ENCODE results near the gene KCNH6.

Gene KCNH6

DNA sequence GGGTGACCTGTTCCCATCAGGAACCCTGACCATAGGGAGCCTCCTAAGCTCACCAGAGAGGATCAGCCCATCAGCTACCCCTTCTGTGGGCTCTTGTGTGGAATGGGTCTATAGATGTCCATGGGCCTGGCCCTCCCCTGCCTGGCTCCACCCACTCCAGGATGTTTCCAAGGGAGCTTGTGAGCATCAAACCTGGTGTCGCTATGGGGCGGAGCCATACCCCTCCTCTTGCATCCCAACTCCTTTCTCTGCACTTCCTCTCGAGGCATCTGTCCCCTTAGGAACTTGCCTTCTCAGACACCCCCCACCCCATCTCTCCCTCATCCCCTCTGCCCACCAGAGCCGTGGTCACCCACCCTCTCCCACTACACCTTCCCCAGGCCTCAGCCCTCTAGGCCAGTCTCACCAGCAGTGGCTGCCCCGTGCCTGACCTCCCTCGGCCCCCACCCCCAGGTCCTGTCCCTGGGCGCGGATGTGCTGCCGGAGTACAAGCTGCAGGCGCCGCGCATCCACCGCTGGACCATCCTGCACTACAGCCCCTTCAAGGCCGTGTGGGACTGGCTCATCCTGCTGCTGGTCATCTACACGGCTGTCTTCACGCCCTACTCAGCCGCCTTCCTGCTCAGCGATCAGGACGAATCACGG lies 10.4 kb downstream of the KCNH6 start:
- H3K9me3 ChIP-seq (ENCODE audit: insufficient read depth, low read length, severe bottlenecking): no peaks in the 10 kb centered on the region

DNA sequence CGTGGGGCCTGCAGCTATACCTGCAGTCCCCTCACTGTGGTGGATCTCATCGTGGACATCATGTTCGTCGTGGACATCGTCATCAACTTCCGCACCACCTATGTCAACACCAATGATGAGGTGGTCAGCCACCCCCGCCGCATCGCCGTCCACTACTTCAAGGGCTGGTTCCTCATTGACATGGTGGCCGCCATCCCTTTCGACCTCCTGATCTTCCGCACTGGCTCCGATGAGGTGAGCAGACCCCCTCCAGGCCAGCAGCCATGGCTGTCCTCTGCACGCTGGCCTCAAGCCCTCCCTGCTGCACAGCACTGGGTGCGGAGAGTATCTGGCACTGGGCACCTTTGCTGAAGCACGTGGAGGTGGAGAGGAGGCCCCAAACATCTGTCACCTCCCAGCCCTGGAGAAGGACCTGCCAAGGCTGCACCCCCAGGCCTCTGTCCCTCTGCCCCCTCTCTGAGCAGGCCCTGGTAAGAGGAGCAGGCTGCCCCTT lies 11.0 kb downstream of the KCNH6 start:
- no peak for TF ChIP-seq EZH2 (IDR thresholded peaks at IDR 0.05; ENCODE audit: borderline replicate concordance, low read depth, low read length, severe bottlenecking)
- TF ChIP-seq, protein P1, sequence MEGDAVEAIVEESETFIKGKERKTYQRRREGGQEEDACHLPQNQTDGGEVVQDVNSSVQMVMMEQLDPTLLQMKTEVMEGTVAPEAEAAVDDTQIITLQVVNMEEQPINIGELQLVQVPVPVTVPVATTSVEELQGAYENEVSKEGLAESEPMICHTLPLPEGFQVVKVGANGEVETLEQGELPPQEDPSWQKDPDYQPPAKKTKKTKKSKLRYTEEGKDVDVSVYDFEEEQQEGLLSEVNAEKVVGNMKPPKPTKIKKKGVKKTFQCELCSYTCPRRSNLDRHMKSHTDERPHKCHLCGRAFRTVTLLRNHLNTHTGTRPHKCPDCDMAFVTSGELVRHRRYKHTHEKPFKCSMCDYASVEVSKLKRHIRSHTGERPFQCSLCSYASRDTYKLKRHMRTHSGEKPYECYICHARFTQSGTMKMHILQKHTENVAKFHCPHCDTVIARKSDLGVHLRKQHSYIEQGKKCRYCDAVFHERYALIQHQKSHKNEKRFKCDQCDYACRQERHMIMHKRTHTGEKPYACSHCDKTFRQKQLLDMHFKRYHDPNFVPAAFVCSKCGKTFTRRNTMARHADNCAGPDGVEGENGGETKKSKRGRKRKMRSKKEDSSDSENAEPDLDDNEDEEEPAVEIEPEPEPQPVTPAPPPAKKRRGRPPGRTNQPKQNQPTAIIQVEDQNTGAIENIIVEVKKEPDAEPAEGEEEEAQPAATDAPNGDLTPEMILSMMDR (IDR thresholded peaks at IDR 0.05; ENCODE audit: borderline replicate concordance, extremely low read depth, low read length, poor library complexity, severe bottlenecking): no peak
- no peaks in the 10 kb centered on the region for H3K79me2 ChIP-seq (ENCODE audit: insufficient read depth, low read length)
- no peaks in the 10 kb centered on the region for H3K36me3 ChIP-seq (ENCODE audit: insufficient read depth, low read length)
- no peak overlapping the region for H2AFZ ChIP-seq (ENCODE audit: low read depth, low read length)
- no peak overlapping the region for H3K4me3 ChIP-seq (ENCODE audit: low read depth in 1 of 2, low read length in 2 of 2)
- H3K9ac ChIP-seq (ENCODE audit: low read depth, low read length): no peak overlapping the region
- no peak for DNase-seq
- H3K4me1 ChIP-seq (ENCODE audit: insufficient read depth, low read length): no peaks in the 10 kb centered on the region
- H3K4me2 ChIP-seq (ENCODE audit: insufficient read depth, low read length): no peak overlapping the region
- ATAC-seq (ENCODE audit: insufficient read depth, low read depth): no peak
- H3K9me3 ChIP-seq (ENCODE audit: insufficient read depth, low read length, severe bottlenecking): no peaks in the 10 kb centered on the region
- H4K20me1 ChIP-seq (ENCODE audit: insufficient read depth, low read length): no peaks in the 10 kb centered on the region; the same call in 1 of the 2 replicates
- peaks cover 3% of the 10 kb centered on the region for H3K27me3 ChIP-seq (ENCODE audit: insufficient read depth, low read length, poor library complexity)
- H3K27ac ChIP-seq (ENCODE audit: low read length): no peak overlapping the region

More for the DNA sequence above, 10.4 kb downstream of the KCNH6 start:
- TF ChIP-seq EZH2 (IDR thresholded peaks at IDR 0.05; ENCODE audit: borderline replicate concordance, low read depth, low read length, severe bottlenecking): no peak
- TF ChIP-seq, protein P1 (IDR thresholded peaks at IDR 0.05; ENCODE audit: borderline replicate concordance, extremely low read depth, low read length, poor library complexity, severe bottlenecking): no peak
- ATAC-seq (ENCODE audit: insufficient read depth, low read depth): no peak
- H3K4me3 ChIP-seq (ENCODE audit: low read depth in 1 of 2, low read length in 2 of 2): no peak overlapping the region
- H3K79me2 ChIP-seq (ENCODE audit: insufficient read depth, low read length): no peaks in the 10 kb centered on the region
- H3K27me3 ChIP-seq (ENCODE audit: insufficient read depth, low read length, poor library complexity): peaks cover 2% of the 10 kb centered on the region
- H3K4me1 ChIP-seq (ENCODE audit: insufficient read depth, low read length): no peaks in the 10 kb centered on the region
- H3K27ac ChIP-seq (ENCODE audit: low read length): no peak overlapping the region
- H2AFZ ChIP-seq (ENCODE audit: low read depth, low read length): no peak overlapping the region
- H4K20me1 ChIP-seq (ENCODE audit: insufficient read depth, low read length): no peaks in the 10 kb centered on the region; the same call in 1 of the 2 replicates
- no peak overlapping the region for H3K9ac ChIP-seq (ENCODE audit: low read depth, low read length)
- no peak for DNase-seq
- no peaks in the 10 kb centered on the region for H3K36me3 ChIP-seq (ENCODE audit: insufficient read depth, low read length)
- H3K4me2 ChIP-seq (ENCODE audit: insufficient read depth, low read length): no peak overlapping the region

DNA sequence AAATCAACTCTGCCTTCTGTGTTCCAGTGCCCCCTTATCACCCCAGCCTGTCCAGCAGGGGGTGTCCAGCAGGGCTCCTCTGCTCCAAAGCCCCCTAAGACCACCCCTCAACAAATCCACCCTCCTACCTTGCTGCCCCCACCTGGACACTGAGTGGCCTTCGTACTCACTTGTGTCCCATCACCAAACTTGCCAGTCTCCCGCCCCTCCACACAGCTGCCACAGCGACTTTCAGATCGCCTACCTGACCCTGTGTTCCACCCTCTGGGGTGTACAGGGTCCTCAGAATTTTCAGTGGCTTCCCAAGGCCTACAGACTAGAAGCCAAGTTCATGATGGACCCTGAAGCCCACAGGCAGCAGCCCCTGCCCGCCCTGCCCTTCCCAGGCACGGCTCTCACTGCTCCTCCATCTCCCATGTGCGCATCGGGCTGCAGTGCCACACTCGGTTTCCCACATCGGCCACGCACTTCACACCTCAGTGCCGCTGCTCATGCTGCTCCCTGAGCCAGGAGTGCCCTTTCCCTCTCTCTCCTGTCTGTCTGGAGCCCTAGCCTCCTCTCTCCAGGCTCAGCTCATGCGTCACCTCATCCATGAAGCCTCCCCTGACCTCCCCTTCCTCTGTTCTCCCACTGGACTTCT lies 11.8 kb downstream of the KCNH6 start:
- Histone ChIP-seq H3K36me3 (ENCODE audit: insufficient read depth, low read length) (no peaks in the 10 kb centered on the region), H3K9ac (ENCODE audit: low read depth, low read length) (no peak overlapping the region), H3K4me3 (ENCODE audit: low read depth in 1 of 2, low read length in 2 of 2) (no peak overlapping the region), H3K4me2 (ENCODE audit: insufficient read depth, low read length) (no peak overlapping the region), H3K4me1 (ENCODE audit: insufficient read depth, low read length) (no peaks in the 10 kb centered on the region), H3K27me3 (ENCODE audit: insufficient read depth, low read length, poor library complexity) (peaks cover 3% of the 10 kb centered on the region), H2AFZ (ENCODE audit: low read depth, low read length) (no peak overlapping the region), H4K20me1 (ENCODE audit: insufficient read depth, low read length) (no peaks in the 10 kb centered on the region; the same call in 1 of the 2 replicates), H3K9me3 (ENCODE audit: insufficient read depth, low read length, severe bottlenecking) (no peaks in the 10 kb centered on the region), H3K27ac (ENCODE audit: low read length) (no peak overlapping the region), H3K79me2 (ENCODE audit: insufficient read depth, low read length) (no peaks in the 10 kb centered on the region)
- ATAC-seq (ENCODE audit: insufficient read depth, low read depth) (no peak), DNase-seq (no peak)
- no peak for TF ChIP-seq EZH2 (IDR thresholded peaks at IDR 0.05; ENCODE audit: borderline replicate concordance, low read depth, low read length, severe bottlenecking)

DNA sequence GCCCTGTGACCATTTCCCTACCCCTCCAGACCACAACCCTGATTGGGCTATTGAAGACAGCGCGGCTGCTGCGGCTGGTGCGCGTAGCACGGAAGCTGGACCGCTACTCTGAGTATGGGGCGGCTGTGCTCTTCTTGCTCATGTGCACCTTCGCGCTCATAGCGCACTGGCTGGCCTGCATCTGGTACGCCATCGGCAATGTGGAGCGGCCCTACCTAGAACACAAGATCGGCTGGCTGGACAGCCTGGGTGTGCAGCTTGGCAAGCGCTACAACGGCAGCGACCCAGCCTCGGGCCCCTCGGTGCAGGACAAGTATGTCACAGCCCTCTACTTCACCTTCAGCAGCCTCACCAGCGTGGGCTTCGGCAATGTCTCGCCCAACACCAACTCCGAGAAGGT lies 12.5 kb downstream of the KCNH6 start:
- Histone ChIP-seq H3K36me3 (ENCODE audit: insufficient read depth, low read length) (no peaks in the 10 kb centered on the region), H3K9ac (ENCODE audit: low read depth, low read length) (no peak overlapping the region), H3K4me2 (ENCODE audit: insufficient read depth, low read length) (no peak overlapping the region), H3K27ac (ENCODE audit: low read length) (no peak overlapping the region), H2AFZ (ENCODE audit: low read depth, low read length) (no peak overlapping the region), H3K79me2 (ENCODE audit: insufficient read depth, low read length) (no peaks in the 10 kb centered on the region), H3K4me1 (ENCODE audit: insufficient read depth, low read length) (no peaks in the 10 kb centered on the region), H3K4me3 (ENCODE audit: low read depth in 1 of 2, low read length in 2 of 2) (no peak overlapping the region), H4K20me1 (ENCODE audit: insufficient read depth, low read length) (no peaks in the 10 kb centered on the region; the same call in 1 of the 2 replicates), H3K9me3 (ENCODE audit: insufficient read depth, low read length, severe bottlenecking) (no peaks in the 10 kb centered on the region), H3K27me3 (ENCODE audit: insufficient read depth, low read length, poor library complexity) (peaks cover 3% of the 10 kb centered on the region)
- DNase-seq (no peak), ATAC-seq (ENCODE audit: insufficient read depth, low read depth) (no peak)
- TF ChIP-seq, protein P1 (IDR thresholded peaks at IDR 0.05; ENCODE audit: borderline replicate concordance, extremely low read depth, low read length, poor library complexity, severe bottlenecking): no peak
- TF ChIP-seq EZH2 (IDR thresholded peaks at IDR 0.05; ENCODE audit: borderline replicate concordance, low read depth, low read length, severe bottlenecking): no peak

Data from DND-41 (cell line).